Pons (tissue), 1 donor: ENCODE data around the gene SNX27.
"Not testable (repeated sequence)": the region's sequence is repeated elsewhere in the genome, so short reads cannot be mapped to it uniquely, and the experiment has no call there.

Experiments used
- DNase-seq: peaks from one replicate; pipeline ENCODE4 v3.0.0-alpha.2; 2016; ENCODE audit warnings: low spot score

Gene SNX27

DNA sequence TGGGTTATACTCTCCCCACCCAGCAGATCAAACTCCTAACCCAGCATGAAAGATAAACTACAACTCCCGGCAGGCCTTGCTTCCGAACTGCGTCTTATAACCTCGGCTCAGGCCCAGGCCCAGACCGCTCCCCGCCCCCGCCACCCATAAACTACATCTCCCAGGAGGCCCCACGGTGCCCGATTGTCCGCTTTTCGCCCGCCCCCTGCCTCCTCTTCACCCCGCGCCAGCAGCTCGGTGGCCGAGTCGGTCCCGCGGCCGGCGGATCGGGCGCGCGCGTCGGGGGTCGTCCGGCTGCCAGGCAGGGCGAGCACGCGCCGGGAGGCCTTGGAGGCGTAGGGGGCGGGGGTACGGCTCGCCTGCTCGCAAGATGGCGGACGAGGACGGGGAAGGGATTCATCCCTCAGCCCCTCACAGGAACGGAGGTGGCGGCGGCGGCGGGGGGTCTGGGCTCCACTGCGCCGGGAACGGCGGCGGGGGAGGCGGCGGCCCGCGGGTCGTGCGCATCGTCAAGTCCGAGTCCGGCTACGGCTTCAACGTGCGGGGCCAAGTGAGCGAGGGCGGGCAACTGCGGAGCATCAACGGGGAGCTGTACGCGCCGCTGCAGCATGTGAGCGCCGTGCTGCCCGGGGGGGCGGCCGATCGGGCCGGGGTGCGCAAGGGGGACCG is at the start of gene SNX27:
SNX27 (plus strand) TSS at position 219 of the 669 bp plus-strand sequence; CDS start at position 371, 152 bp downstream.
- DNase-seq, result peak; percentile 95

DNA sequence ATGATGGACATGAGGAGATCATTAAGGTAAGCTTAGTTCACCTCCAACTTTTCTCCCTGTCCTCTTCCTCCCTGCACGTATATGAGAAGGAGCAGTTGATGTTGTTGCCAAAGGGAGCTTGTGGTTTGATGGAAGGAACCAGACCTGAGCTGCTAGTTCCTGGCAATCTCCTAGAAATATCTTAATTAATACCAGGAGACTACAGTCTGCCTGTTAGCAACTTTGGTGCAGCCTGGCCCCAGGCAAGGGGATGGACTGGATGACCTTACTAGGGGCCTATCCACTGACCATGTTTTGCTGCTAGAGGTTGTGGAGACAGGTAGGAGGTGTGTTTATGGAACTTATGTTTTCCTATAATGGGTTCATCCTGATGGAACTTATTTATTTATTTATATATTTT is 49.2 kb upstream of the SNX27 start:
- DNase-seq, result no peak

DNA sequence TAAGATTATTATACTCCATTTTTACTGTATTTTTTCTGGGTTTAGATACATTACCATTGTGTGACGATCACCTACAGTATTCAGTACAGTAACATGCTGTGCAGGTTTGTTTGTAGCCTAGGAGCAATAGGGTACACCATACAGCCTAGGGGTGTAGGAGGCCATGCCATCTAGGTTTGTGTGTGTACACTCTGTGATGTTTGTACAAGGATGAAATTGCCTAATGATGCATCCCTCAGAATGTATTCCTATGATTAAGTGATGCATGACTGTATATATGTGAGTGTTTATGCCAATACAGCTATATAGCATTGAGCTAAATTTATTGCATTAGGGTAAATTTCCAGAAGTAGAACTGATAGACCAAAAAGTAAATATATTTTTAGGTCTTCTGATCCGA is 48.5 kb upstream of the SNX27 start:
- DNase-seq, result no peak

DNA sequence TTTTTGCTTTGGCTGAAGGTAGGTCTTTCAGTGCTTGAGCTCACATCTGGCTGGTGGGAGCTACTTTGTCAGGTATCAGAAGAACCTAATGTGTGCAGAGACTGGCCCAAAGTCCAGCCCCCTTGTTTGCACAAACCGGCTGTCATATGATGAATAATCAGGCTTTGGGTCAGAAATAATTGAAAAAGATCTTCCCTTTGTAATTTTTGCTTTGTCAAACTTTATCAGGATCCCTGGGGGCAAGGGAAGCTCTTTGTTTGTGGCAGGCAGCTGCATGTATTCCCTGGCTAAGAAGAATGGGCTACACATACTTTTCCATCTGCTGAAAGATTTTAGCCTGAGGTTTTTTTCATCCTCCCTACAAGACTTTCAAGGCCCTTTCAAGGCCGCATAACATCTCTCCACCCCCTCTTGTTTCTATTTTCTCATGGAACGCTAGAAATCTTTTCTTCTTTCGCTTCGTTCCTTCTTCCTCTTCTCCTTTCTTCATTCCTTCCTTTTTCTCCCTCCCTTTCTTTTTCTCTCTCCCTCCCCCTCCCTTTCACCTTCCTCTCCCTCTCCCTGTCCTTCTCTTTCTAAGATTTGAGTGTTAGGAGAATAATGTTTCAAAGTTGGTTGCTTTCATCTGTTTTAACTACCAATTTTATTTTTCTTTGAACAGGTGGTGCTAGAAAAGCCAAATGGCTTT is 46.2 kb upstream of the SNX27 start:
- no peak for DNase-seq

DNA sequence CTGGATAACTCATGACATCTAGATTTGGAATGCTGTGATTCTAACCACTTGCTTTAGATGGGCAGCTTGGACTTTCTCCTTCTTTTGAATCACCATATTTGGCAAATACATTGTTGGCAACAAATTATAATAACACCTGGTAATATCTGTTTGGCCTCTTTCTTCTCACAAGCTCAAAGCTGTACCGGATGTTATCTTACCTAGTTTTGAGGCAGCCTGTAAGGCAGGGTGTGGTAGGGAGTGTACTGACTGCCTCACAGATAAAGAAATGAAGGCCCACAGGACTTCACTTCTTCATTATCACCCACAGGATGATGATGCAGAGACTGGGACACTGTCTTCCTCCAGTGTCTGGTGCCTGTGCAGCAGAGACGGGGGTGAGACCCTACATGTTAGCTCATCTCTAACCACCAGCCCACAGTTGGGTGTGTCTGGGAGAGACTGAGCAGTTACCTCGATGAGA is 43.2 kb upstream of the SNX27 start:
- DNase-seq, result no peak

DNA sequence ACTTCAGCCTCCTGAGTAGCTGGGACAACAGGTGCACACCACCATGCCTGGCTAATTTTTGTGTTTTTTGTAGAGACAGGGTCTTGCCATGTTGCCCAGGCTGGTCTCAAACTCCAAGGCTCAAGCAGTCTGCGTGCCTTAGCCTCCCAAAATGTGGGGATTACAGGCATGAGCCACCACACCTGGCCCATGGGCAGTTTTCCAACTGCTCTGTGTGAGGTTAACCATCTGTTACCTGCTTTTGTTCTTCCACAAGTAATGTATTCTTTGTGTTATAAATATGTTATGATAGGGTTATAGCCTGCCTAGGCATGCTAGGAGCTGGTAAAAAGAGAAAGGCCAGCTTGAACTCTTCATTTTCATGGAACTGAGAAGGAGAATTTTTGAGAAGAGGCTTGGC is 41.0 kb upstream of the SNX27 start:
- no peak for DNase-seq

DNA sequence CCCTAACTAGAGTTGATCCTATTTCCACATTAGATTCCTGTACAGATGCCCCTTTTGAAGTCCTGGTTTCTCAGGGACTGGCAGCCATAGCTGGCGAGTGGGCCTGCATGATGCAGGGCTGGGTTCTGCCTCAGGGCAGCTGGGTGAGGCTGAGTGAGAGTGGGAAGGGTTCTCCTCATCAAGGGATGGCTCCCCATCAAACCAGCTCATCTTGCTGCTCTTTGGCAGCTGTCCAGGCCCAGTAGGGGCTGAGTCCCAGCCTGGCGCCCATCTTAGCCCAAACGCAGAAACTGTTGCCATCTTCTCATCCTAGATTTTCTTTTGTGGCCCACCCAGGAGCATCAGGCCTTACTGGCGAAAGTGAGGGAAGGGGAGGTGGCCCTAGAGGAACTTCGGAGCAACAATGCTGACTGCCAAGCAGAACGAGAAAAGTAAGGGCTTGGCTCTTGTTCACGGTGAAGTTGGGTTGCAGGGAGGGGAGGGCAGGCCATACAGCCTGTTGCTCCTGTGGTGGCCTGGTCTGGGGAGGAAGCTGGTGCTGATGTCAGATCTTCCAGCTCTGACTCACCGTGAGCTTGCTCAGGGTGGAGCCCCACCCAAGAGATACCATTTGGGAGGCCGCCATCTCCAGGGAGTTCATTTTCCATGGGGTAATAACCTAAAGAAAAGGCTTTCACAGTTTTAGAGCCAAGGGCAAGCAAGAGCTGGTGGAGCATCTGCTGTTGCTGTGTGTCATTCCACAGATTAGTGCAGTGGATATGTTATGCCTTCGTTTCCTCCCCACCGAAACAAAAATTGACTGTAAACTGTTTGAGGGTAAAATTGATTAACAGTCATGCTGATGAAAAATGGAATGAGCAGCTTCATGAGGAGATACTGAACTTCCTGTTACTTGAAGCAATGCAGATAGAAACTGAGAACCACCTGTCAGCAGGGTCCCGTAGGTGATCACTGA is 37.0 kb upstream of the SNX27 start:
- no peak for DNase-seq

DNA sequence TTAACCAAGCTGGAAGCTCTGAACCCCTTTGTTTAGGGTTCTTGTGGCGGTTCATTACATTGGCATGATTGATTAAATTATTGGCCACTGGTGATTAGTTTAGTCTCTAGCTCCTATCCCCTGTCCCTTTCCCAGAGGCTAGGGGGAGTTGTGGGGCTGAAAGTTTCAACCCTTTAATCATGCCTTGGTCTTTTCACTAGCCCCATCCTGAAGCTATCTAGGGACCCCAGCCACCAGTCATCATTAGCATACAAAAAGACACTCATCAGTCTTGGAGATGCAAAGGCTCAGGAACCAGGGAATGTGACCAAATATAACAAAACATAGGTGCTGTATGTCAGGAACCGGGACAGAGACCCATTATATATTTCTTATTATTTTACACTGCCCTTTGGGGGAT is 34.7 kb upstream of the SNX27 start:
- DNase-seq, result no peak

DNA sequence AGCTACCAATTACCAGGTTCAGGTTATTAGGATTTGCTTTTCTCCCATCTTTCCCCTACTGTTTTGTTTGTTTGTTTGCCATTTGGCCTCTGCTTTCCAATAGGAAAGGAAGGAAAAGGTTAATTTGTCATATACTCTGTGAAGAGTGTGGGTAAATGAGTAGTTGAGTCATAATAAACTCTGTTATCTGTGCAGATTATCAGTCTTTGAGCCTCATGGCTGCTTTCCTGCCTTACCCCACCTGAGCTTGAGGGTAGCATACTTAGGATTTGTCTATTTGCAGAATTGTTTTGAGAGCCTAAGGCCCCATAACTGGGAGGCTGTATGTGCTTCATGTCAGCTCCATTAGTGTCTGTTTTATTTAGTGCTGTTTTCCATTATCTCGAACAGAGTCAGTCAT is 32.9 kb upstream of the SNX27 start:
- DNase-seq, result no peak

DNA sequence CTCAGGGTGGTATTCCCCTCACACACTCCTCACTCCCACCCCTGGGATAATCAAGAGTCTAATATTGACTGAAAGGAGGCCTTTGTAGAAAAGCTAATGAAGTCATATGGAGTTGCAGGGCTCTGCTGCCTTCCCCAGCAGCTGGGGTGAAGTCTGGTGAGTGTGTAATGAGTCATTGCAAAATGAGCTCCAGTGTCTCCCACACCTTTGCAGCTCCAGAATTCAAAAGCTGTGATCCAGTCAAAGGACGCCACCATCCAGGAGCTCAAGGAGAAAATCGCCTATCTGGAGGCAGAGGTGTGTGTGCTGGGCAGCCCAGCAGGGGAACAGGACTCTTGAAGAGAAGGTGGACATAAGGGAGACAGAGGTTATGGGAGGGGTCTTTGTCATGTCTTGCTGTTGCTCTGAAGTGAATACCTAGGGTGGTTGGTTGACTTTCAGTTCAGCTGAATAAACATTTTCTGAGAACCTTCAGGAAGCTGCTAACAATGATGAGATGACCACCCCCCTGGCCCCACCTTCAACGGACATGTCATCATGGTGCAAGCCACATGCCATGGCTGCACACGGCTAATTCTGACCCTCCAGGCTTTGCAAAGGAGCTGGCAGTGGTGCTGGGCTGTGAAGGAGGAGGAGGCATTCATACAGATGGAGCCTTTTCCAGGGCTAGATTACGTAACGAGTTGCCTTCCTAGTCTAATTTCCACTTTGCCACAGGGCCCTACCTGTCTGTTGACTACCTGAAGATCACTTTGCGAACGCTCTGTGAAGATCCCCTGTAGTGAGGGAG is 32.2 kb upstream of the SNX27 start:
- no peak for DNase-seq

DNA sequence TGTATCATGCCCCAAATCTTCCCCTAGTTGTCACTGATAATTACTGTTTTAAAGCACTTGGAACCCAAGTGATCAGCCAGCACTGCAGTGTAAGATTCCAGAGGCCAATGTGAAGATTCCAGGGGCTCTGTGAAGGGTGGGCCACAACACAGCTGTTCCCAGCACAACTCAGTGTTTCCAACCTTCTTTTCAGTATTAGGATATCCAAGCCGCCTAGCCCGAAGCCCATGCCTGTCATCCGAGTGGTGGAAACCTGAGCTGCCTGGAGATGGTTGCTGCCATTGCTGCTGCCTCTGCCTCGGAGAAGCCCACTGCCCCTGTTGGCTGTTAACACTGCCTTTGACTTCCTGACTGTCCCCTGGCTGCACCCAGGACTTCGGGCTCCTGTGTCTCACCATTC is 30.4 kb upstream of the SNX27 start:
- DNase-seq, result no peak

DNA sequence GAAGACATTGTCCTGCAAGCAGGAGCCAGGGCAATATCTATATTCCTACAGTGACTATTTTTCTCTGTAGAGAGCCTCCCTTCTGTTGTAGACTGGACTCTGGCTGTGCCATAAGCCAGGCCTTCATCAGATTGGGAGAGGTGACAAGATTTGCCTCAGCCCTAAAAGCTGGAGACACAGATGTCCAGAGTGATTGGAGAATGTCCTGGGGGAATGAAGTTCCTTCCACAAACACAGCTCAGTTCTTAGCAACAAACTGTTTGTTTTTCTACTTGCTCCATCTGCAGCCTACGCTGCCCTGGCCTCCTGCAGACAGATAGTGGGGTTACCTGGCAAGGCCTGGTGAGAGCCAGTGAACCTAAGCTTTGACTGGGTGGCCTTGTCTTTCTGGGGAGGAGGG is 29.9 kb upstream of the SNX27 start:
- DNase-seq, result no peak

DNA sequence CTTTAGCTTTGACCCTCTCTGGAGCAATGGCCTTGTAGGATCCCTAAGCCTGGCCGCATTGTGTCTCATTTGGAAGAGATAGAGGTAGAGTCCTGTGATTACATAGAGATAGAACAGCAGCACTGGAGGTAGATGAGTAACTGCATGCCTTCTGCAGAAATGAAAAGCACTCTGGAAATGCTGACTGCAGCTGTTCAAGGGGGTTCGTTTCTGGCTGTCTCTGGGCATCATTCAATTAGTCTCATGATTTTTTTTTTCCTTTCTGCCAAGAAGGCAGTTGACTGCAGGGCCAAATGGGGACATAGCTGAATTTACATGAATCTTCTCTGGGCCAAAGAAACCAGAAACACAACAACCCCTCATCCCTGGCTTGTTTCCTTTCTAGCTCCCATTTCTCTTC is 28.1 kb upstream of the SNX27 start:
- DNase-seq, result peak; percentile 17

DNA sequence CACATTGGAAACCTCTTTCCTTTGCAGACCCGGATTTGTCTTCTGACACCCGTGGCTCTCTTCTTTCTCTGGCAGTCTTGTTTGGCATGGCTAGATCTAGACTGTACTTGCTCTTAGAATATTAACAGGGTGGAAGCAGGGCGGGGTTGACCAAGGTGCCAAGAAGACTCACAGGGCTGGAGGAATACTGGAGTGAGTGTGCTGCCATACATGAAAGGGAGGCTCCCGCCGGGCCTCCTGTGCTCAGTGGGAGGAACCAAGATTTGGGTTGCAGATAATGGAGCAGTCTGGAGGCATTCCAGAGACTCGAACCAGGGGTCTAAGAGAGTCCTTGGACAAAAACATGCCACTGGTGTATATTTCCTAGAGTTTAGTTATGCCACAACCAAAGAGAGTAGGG is 27.6 kb upstream of the SNX27 start:
- DNase-seq, result peak; percentile 9

DNA sequence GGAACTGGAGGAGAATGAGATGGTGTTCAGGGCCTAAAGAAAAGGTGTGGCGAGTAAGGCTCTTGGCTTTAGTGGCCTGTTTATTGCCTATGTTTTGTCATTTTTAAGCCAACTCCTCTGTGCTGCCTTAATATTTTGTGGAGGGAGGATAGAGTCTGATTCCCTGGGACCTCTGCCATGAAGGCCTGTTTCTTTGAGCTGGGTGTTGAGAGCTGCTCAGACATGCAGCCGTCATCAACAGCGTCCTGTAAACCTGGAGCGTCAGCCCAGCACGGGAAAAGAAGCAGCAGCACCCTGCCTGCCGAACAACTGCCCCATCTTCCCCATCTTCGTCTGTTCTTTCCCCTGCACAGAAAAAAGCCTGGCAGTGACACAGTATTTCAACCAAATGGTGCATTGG is 27.1 kb upstream of the SNX27 start:
- DNase-seq, result no peak

DNA sequence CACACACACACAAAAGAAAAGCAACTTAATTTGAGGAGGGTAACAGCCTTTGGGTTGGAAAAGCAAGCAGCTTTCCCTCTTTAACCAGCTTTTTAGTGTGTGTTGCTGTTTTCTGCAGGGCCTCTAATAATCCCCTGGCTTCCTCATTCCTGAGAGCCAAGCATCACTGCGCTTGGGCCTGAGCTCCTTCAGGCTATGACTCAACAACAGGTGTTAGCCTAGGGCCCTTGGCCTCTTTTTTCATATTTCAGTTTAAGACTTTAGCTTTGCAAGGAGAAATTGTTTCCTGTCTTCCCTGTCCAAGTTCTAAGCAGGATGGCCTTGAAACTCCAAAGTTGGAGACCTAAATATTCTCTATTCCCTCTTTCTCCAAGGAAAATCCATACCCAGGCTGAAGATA is 26.2 kb upstream of the SNX27 start:
- DNase-seq, result no peak

DNA sequence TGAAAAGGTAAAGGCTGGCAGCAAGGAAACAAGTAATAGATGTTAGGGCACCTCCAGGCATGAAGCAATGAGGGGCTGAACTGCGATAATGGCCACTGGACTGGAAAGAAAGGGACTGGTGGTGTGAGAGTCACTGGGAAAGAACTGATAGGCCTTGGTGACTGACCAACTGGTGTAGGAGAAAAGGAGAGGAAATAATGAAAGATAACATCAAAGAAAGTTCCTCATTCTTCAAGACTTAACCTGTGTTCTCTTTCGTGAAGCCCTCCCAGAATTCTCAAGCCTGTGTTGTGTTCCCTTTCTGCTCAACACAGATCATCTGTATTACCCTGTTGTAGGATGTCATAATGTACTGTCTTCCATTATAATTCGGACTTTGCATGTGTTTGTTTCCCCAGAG is 20.9 kb upstream of the SNX27 start:
- DNase-seq, result no peak

DNA sequence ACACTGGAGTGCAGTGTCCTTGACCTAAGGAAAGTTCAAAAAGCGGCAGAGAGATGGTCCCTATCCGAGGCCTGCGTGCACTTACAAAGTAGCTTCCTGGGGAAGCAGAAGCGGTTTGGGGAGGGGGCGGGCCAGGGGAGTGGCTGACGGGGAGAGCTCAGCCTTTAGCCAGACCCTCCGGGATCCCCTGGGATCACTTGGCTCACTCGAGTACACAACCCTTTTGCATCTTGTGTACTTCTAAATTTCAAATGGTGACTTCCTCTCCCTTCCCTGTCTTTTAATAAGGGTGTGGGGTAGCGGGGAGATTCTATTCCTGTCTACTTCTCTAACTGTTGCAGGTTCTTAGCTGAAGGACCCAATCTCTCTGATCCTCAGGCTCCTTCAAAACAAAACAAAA is 18.1 kb upstream of the SNX27 start:
- DNase-seq, result no peak

DNA sequence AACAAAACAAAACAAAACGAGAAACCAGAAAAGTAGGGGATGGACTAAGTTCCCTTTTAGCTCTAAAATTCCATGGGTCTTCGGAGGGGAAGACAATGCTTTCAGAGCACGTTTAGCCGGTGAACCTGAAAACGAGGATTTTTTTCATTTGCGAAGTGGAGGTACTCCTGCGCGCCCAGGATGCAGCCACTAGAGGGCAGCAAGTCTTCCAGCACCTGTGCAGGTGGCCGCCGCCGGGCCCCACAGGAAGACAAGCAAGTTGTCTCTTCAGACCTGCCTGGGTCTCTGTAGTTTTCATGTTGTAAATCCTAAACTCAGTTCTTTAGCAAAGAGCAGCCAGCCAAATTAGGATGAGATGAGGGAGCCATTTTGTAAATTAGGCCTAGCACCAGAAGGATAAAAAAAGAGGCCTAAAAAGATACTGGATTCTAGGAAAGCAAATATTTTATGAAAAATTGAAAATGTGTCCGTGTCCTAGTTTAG is 17.7 kb upstream of the SNX27 start:
- DNase-seq, result peak; percentile 46

DNA sequence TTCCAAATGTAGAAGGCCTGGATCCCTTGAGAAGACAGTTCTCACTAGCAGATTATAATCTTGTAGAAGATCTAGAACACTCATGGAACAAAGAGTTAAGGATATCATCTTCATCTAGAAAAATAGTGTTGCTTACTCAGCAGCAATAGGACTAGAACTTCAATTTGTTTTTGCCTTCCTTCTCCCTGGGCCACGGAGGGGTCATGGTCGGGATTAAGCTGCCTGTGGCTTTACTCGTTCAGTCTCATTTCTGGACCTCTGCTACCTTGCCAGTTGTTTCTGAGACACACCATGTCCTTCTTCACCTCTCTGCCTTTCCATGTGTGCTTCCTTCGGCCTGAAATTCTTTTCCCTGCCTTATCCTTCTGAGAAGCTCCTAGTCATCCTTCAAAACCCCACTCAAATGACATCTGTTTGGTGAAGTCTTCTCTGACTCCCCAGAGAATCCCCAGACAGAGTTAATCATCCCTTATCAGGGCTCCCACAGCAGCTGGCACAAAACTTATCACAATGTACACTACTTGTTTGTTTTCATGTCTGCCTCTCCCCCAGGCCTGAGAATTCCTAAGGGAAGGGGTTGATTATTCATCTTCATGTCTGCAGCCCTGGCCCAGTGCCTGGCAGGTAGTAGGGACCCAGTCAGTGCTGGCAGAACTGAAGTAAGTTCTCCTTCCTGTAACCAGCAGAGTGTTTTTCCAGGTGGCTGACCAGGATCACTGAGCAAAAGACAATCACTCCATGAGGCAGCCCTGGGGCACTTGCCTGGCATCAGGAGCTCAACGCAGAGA is 15.5 kb upstream of the SNX27 start:
- no peak for DNase-seq

DNA sequence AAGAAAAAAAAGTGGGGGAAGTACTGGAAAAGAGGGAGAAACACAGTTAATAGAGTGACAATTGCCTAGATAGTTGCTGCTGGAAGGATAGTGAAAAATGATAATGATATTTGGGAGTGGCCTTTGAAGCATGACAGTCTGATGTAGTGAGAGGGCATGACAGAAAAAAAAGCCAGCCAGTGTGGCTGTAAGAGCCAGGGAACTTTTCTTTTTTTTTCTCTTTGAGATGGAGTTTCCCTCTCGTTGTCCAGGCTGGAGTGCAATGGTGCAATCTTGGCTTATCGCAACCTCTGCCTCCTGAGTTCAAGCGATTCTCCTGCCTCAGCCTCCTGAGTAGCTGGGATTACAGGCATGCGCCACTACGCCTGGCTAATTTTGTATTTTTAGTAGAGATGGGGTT is 9.3 kb upstream of the SNX27 start:
- DNase-seq, result not testable (repeated sequence)
